HT1080 (cell line): Measurements from ENCODE around the gene PRELP. TPM values are rescaled to one million over a fixed set of nuclear protein-coding genes. Genes with fewer than 3 reads are reported as not detected.
"Not testable (repeated sequence)": the region's sequence is repeated elsewhere in the genome, so short reads cannot be mapped to it uniquely, and the experiment has no call there.

ENCODE experiments used
- DNase-seq: peaks from one replicate; pipeline ENCODE4 v3.0.0-alpha.2; 2015; ENCODE audit warnings: low read depth
- total RNA-seq: library from RNA; depleted of rRNA; stranded (reverse); fragments of >200 nt; shearing (Covaris generic); gene quantifications from 2 replicates; pipeline ENCODE4 v1.2.3, GENCODE V29; 2014

The PRELP gene
- total RNA-seq, 1 experiment from 2014 or later: 0.05 TPM

- DNase-seq: no peak
Measured at GRCh38 chr1:203505526-203506204, 30.1 kb downstream of the PRELP start.

GRCh38 chr1:203506858-203507626 is 31.4 kb downstream of the PRELP start:
- no peak for DNase-seq

- no peak for DNase-seq
Measured at GRCh38 chr1:203507759-203508158, 32.2 kb downstream of the PRELP start.

GRCh38 chr1:203508463-203509073 is 33.0 kb downstream of the PRELP start:
- DNase-seq: no peak

- no peak for DNase-seq
Measured at GRCh38 chr1:203509135-203509534, 33.5 kb downstream of the PRELP start.

GRCh38 chr1:203511513-203511912 is 35.9 kb downstream of the PRELP start:
- no peak for DNase-seq

- DNase-seq: no peak
Measured at GRCh38 chr1:203511930-203512329, 36.3 kb downstream of the PRELP start.

- no peak for DNase-seq
Measured at GRCh38 chr1:203512517-203512847, 36.9 kb downstream of the PRELP start.

- DNase-seq: peak; percentile 96
Measured at GRCh38 chr1:203512848-203513584, 37.4 kb downstream of the PRELP start.

- peak; percentile 16 for DNase-seq
Measured at GRCh38 chr1:203513585-203514031, 38.0 kb downstream of the PRELP start.

- DNase-seq: no peak
Measured at GRCh38 chr1:203516184-203516583, 40.6 kb downstream of the PRELP start.

GRCh38 chr1:203516906-203517305 is 41.3 kb downstream of the PRELP start:
- no peak for DNase-seq

GRCh38 chr1:203517426-203518110 is 42.0 kb downstream of the PRELP start:
- DNase-seq: no peak

GRCh38 chr1:203518139-203518538 is 42.5 kb downstream of the PRELP start:
- not testable (repeated sequence) for DNase-seq

- DNase-seq: no peak
Measured at GRCh38 chr1:203518541-203518940, 42.9 kb downstream of the PRELP start.

- no peak for DNase-seq
Measured at GRCh38 chr1:203519053-203519840, 43.6 kb downstream of the PRELP start.

- DNase-seq: no peak
Measured at GRCh38 chr1:203519896-203520295, 44.3 kb downstream of the PRELP start.

GRCh38 chr1:203520315-203520714 is 44.7 kb downstream of the PRELP start:
- DNase-seq: peak; percentile 54

GRCh38 chr1:203521074-203521794 is 45.6 kb downstream of the PRELP start:
- no peak for DNase-seq

- no peak for DNase-seq
Measured at GRCh38 chr1:203521812-203522211, 46.2 kb downstream of the PRELP start.
